Measurements from ENCODE around the gene MARVELD1.
"Not testable (repeated sequence)": the region's sequence is repeated elsewhere in the genome, so short reads cannot be mapped to it uniquely, and the experiment has no call there.

MARVELD1 gene

GRCh38 chr10:97676770-97677581 lies 36.6 kb upstream of the MARVELD1 start:
- TF ChIP-seq, protein P1, sequence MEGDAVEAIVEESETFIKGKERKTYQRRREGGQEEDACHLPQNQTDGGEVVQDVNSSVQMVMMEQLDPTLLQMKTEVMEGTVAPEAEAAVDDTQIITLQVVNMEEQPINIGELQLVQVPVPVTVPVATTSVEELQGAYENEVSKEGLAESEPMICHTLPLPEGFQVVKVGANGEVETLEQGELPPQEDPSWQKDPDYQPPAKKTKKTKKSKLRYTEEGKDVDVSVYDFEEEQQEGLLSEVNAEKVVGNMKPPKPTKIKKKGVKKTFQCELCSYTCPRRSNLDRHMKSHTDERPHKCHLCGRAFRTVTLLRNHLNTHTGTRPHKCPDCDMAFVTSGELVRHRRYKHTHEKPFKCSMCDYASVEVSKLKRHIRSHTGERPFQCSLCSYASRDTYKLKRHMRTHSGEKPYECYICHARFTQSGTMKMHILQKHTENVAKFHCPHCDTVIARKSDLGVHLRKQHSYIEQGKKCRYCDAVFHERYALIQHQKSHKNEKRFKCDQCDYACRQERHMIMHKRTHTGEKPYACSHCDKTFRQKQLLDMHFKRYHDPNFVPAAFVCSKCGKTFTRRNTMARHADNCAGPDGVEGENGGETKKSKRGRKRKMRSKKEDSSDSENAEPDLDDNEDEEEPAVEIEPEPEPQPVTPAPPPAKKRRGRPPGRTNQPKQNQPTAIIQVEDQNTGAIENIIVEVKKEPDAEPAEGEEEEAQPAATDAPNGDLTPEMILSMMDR (IDR thresholded peaks at IDR 0.05; ENCODE audit: extremely low read depth, missing control alignments), result peak; percentile 50
- peak; percentile 78 for DNase-seq (ENCODE audit: low spot score)

DNA sequence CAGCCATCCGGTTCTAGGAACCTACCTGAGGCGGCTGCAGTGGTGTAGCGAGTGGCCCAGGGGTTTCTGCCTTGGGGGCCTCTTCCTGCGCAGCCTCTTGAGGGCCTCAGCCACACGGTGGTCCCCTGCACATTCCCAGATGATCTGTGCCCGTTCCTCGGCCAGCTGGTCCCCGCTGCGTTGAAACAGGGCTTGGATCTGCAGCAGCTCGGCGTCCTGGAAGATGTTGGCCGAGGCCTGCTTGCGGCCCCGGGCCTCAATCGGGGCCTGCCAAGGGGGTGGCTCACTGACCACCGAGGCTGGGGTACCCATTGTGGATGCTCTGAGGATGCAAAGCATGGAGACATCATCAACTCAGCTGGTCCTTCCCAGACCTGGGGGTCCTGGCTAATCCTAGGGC lies 33.9 kb upstream of the MARVELD1 start:
- no peak for DNase-seq (ENCODE audit: low spot score)
- TF ChIP-seq, protein P1 (IDR thresholded peaks at IDR 0.05; ENCODE audit: extremely low read depth, missing control alignments), result no peak

GRCh38 chr10:97682042-97682441 lies 31.5 kb upstream of the MARVELD1 start:
- TF ChIP-seq, protein P1 (IDR thresholded peaks at IDR 0.05; ENCODE audit: extremely low read depth, missing control alignments), result no peak
- no peak for DNase-seq (ENCODE audit: low spot score)

- DNase-seq (ENCODE audit: low spot score), result no peak
- TF ChIP-seq, protein P1 (IDR thresholded peaks at IDR 0.05; ENCODE audit: extremely low read depth, missing control alignments), result no peak
Observed at GRCh38 chr10:97683556-97684367, 29.8 kb upstream of the MARVELD1 start.

GRCh38 chr10:97684368-97684713 lies 29.2 kb upstream of the MARVELD1 start:
- DNase-seq (ENCODE audit: low spot score), result not testable (repeated sequence)

DNA sequence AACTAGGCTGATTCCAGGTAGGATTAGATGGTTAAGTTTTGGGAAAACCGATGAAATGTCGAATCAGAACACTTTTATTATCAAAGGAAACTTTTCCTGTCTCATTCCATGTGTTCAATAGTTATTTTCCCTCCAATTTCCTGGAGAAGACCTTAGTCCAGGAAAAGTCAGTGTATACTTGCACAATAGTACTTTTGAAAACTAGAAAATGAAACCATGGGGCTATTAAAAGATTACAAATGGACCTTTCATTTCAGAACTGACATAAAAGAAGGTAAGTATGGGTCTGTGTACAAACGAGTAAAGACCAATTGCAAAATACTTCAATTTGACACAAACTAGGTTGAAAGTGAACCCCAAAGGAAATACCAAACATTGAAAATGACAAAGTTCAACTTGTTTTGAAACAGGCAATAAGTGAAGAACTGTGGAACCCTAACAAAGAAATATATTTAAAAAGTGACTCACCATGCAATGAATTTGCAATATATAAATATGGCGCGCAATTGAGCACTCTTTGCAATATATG lies 28.6 kb upstream of the MARVELD1 start:
- TF ChIP-seq, protein P1 (IDR thresholded peaks at IDR 0.05; ENCODE audit: extremely low read depth, missing control alignments), result no peak
- no peak for DNase-seq (ENCODE audit: low spot score)

DNA sequence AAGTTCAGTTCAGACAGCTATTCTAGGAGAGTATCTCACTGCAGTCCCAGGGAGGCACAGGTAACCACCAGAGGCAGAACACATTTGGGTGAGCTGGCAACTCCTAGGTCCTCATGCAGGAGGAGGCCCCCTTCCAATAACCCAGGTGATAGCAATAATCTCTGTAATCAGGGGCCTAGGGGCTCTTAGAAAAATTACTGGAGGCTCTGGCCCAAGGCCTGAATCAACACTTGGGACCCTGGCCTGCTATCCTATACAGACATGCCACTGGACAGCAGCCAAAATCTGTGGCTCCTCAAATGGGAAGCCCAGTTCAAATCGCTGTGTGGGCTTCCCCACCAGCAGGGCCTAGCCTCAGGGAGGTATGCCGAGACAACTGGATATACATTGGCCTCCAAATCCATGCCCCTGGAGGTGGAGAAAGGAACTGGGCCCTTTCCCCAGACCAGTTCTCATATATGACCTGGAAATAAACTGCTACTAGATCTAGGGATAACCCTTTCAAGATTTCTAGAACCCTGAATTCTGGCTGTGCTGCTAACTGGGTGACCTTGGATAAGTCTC lies 28.1 kb upstream of the MARVELD1 start:
- DNase-seq (ENCODE audit: low spot score), result no peak
- TF ChIP-seq, protein P1 (IDR thresholded peaks at IDR 0.05; ENCODE audit: extremely low read depth, missing control alignments), result no peak

Measured in GM20000 (cell line).